HCT116 (cell line): ENCODE results near the gene MAN2B2. TPM values are rescaled to one million over a fixed set of nuclear protein-coding genes. Genes with fewer than 3 reads are reported as not detected.

Source experiments
- ATAC-seq: fragments of 200-7000 bp; cut with Tn5 transposase; 2 replicates; pipeline ENCODE4 v1.9.1; 2020; ENCODE audit warnings: mild to moderate bottlenecking, moderate library complexity
- BruUV-seq: library from RNA; stranded (reverse); fragments of 400-500 nt; replicated peaks from 2 replicates; lab custom pipeline; 2021; lab: Mats Ljungman, UMichigan
- CTCF ChIA-PET: fragments of 300-600 bp; sonication (Branson Sonifier 250); formaldehyde crosslinking; loops from one replicate; lab custom pipeline; 2021; ENCODE audit warnings: antibody characterized with exemption; lab: Charles Lee
- POLR2A ChIA-PET: fragments of 300-600, 350-600 bp; sonication (Branson Sonifier 250); formaldehyde crosslinking; loops from one replicate; lab custom pipeline; 2021; ENCODE audit warnings: antibody characterized with exemption; lab: Charles Lee
- RAD21 ChIA-PET, 2 experiments: fragments of 300-600 bp; sonication (Branson Sonifier 250); formaldehyde crosslinking; loops; one replicate each; lab custom pipeline; 2023; ENCODE audit warnings: low total read pairs in 2 of 2; ENCODE audit not compliant: uncharacterized antibody in 2 of 2, unreplicated experiment in 2 of 2, low non-redundant PET in 1 of 2; lab: Charles Lee
- DNase-seq: peaks from one replicate; pipeline ENCODE4 v3.0.0-alpha.2; 2010; ENCODE audit warnings: low read depth, low spot score
- H2AFZ ChIP-seq: fragments of 200-600 bp; shearing (Covaris generic), sonication (generic); 2 replicates; pipeline ENCODE4 v1.6.1; 2017; ENCODE audit warnings: low read depth, mixed run types, mixed read lengths, antibody characterized with exemption, low read length; ENCODE audit not compliant: poor library complexity, severe bottlenecking
- H3K27ac ChIP-seq: 2 replicates; pipeline ENCODE4 v1.5.1; 2012; ENCODE audit warnings: low read depth, low read length
- H3K27me3 ChIP-seq: fragments of 200-600 bp; sonication (generic); 2 replicates; pipeline ENCODE4 v1.6.1; 2016; ENCODE audit warnings: mixed run types, low read length, mixed read lengths; ENCODE audit not compliant: insufficient read depth
- H3K36me3 ChIP-seq, 2 experiments: fragments of 200-500 bp in 1 of 2; fragments of 200-600 bp in 1 of 2; sonication (Bioruptor generic) in 1 of 2; sonication (generic) in 1 of 2; 2 replicates each; pipeline versions ENCODE4 v1.5.1 to v1.6.1; 2014 to 2016; ENCODE audit warnings: low read length in 2 of 2, inconsistent platforms in 1 of 2, mixed read lengths in 1 of 2, mixed run types in 1 of 2; ENCODE audit not compliant: insufficient read depth in 2 of 2, control insufficient read depth in 1 of 2
- H3K4me1 ChIP-seq, 2 experiments: fragments of 200-600 bp in 1 of 2; sonication (generic) in 1 of 2; 2 replicates each; pipeline versions ENCODE4 v1.5.1 to v1.6.1; 2012 to 2017; ENCODE audit warnings: low read length in 2 of 2, inconsistent platforms in 1 of 2, mild to moderate bottlenecking in 1 of 2, mixed read lengths in 1 of 2, mixed run types in 1 of 2, moderate library complexity in 1 of 2; ENCODE audit not compliant: insufficient read depth in 2 of 2, control insufficient read depth in 1 of 2
- H3K4me2 ChIP-seq: fragments of 200-600 bp; sonication (generic); 2 replicates; pipeline ENCODE4 v1.6.1; 2017; ENCODE audit warnings: mixed run types, low read length, mixed read lengths
- H3K4me3 ChIP-seq, 2 experiments: fragments of 200-600 bp in 1 of 2; sonication (generic) in 1 of 2; replicated peaks in 1 of 2; 2 replicates each; pipeline ENCODE4 v1.5.1; 2011 to 2016; ENCODE audit warnings: low read length in 2 of 2, control low read depth in 1 of 2, low read depth in 1 of 2, mild to moderate bottlenecking in 1 of 2, mixed read lengths in 1 of 2, mixed run types in 1 of 2
- H3K79me2 ChIP-seq: fragments of 200-600 bp; sonication (generic); 2 replicates; pipeline ENCODE4 v1.6.1; 2017; ENCODE audit warnings: mild to moderate bottlenecking, mixed run types, low read length, moderate library complexity, mixed read lengths; ENCODE audit not compliant: insufficient read depth
- H3K9ac ChIP-seq: fragments of 200-600 bp; sonication (generic); 2 replicates; pipeline ENCODE4 v1.6.1; 2016; ENCODE audit warnings: low read length, mixed read lengths
- H3K9me2 ChIP-seq: fragments of 200-600 bp; sonication (generic), shearing (Covaris generic); 2 replicates; pipeline ENCODE4 v1.6.1; 2017; ENCODE audit warnings: mixed run types, mild to moderate bottlenecking, moderate library complexity; ENCODE audit not compliant: insufficient read depth
- H3K9me3 ChIP-seq, 2 experiments: fragments of 200-500 bp in 1 of 2; fragments of 200-600 bp in 1 of 2; sonication (Bioruptor generic) in 1 of 2; sonication (generic) in 1 of 2; 2 replicates each; pipeline ENCODE4 v1.6.1; 2014 to 2017; ENCODE audit warnings: low read length in 2 of 2, mixed read lengths in 2 of 2, inconsistent platforms in 1 of 2, low read depth in 1 of 2, mild to moderate bottlenecking in 1 of 2, mixed run types in 1 of 2, moderate library complexity in 1 of 2; ENCODE audit not compliant: control insufficient read depth in 1 of 2, insufficient read depth in 1 of 2
- H4K20me1 ChIP-seq: fragments of 200-600 bp; sonication (generic), shearing (Covaris generic); 2 replicates; pipeline ENCODE4 v1.6.1; 2017; ENCODE audit warnings: mixed run types, mild to moderate bottlenecking, moderate library complexity; ENCODE audit not compliant: insufficient read depth
- CBX3 ChIP-seq: IDR thresholded peaks from 2 replicates; pipeline ENCODE4 v1.6.1; 2012; ENCODE audit warnings: low read depth
- EGR1 ChIP-seq: IDR thresholded peaks from 2 replicates; pipeline ENCODE4 v1.6.1; 2012; ENCODE audit warnings: low read depth
- ELF1 ChIP-seq: IDR thresholded peaks from 2 replicates; pipeline ENCODE4 v1.6.1; 2012; ENCODE audit warnings: low read depth, borderline replicate concordance
- EZH2 ChIP-seq: fragments of 200-600 bp; sonication (generic); IDR thresholded peaks from 2 replicates; pipeline ENCODE4 v1.6.1; 2017; ENCODE audit warnings: antibody characterized with exemption, mixed run types
- EZH2phosphoT487 ChIP-seq: fragments of 200-600 bp; IDR thresholded peaks from 2 replicates; pipeline ENCODE4 v1.6.1; 2018; ENCODE audit warnings: antibody characterized with exemption, borderline replicate concordance
- FOSL1 ChIP-seq: IDR thresholded peaks from 2 replicates; pipeline ENCODE4 v1.6.1; 2012; ENCODE audit warnings: low read depth
- JUND ChIP-seq: IDR thresholded peaks from 2 replicates; pipeline ENCODE4 v1.6.1; 2012
- MAX ChIP-seq: IDR thresholded peaks from 2 replicates; pipeline ENCODE4 v1.6.1; 2012
- POLR2A ChIP-seq: IDR thresholded peaks from 2 replicates; pipeline ENCODE4 v1.7.0; 2011; ENCODE audit warnings: borderline replicate concordance; ENCODE audit not compliant: insufficient read depth, insufficient read length; ENCODE audit errors: extremely low read depth
- POLR2AphosphoS5 ChIP-seq: IDR thresholded peaks from 2 replicates; pipeline ENCODE4 v1.6.1; 2011; ENCODE audit warnings: mild to moderate bottlenecking, low read depth, low read length, moderate library complexity
- SIN3A ChIP-seq: IDR thresholded peaks from 2 replicates; pipeline ENCODE4 v1.6.1; 2012; ENCODE audit warnings: low read depth
- SP1 ChIP-seq: IDR thresholded peaks from 2 replicates; pipeline ENCODE4 v1.6.1; 2012; ENCODE audit warnings: low read depth
- SRF ChIP-seq: IDR thresholded peaks from 2 replicates; pipeline ENCODE4 v1.6.1; 2012; ENCODE audit warnings: low read depth
- YY1 ChIP-seq: IDR thresholded peaks from 2 replicates; pipeline ENCODE4 v1.6.1; 2011; ENCODE audit warnings: low read length, low read depth, moderate library complexity, mild to moderate bottlenecking; ENCODE audit not compliant: insufficient replicate concordance; ENCODE audit errors: extremely low read depth
- ZBTB33 ChIP-seq: IDR thresholded peaks from 2 replicates; pipeline ENCODE4 v1.6.1; 2011; ENCODE audit warnings: mild to moderate bottlenecking, low read length, moderate library complexity; ENCODE audit not compliant: insufficient replicate concordance; ENCODE audit errors: extremely low read depth
- ZNF274 ChIP-seq: fragments of 200-500 bp; sonication (Bioruptor generic); IDR thresholded peaks from 2 replicates; pipeline ENCODE4 v1.6.1; 2014; ENCODE audit warnings: mild to moderate bottlenecking, low read depth, low read length, inconsistent platforms
- intact Hi-C: fragments of 100-400 bp; cut with micrococcal nuclease; formaldehyde crosslinking; loops from 2 replicates; pipeline ENCODE4 v1.10.0; 2022
- total RNA-seq: library from RNA; stranded (reverse); gene quantifications from one replicate; pipeline ENCODE4 v1.2.1, GENCODE V29; 2021; ENCODE audit not compliant: unreplicated experiment
- TF ChIP-seq, protein P1 (sequence below), 3 experiments: fragments of 200-600 bp in 1 of 3; sonication (generic) in 1 of 3; IDR thresholded peaks in 2 of 3; conservative IDR thresholded peaks in 1 of 3; 2 replicates each; pipeline ENCODE4 v1.5.1; 2012 to 2017; ENCODE audit warnings: low read depth in 2 of 3, low read length in 2 of 3, antibody characterized with exemption in 1 of 3, borderline replicate concordance in 1 of 3, control low read depth in 1 of 3, mild to moderate bottlenecking in 1 of 3, mixed read lengths in 1 of 3, mixed run types in 1 of 3, moderate library complexity in 1 of 3; ENCODE audit not compliant: insufficient read depth in 1 of 3
- TF ChIP-seq, protein P2 (sequence below): IDR thresholded peaks from 2 replicates; pipeline ENCODE4 v1.6.1; 2012

The MAN2B2 gene
- total RNA-seq, 1 experiment from 2014 or later = 18.0 TPM

DNA sequence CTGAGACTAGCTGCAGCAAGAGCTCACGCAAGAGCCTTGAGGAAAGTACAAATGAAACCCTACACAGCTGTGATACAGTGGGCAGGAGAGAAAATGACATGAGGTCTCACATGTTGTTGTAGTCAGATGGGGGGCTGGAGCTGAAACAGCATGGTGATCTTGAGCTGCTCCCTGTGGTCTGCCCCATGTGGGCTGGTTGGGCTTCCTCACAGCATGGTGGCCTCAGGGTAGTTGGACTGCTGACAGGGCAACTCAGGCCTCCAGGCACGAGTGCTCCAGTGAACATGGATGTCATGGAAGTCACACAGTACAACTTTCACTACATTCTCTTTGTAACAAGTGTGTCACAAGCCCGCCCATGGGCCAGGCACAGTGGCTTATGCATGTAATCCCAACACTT is 3.4 kb upstream of the MAN2B2 start:
- H3K79me2 ChIP-seq = peaks cover 7% of the 10 kb centered on the region; the same call in 1 of the 2 replicates
- no peaks in the 10 kb centered on the region for H4K20me1 ChIP-seq
- no peak overlapping the region for H3K4me2 ChIP-seq
- H3K4me1 ChIP-seq = peaks cover 18 to 39% of the 10 kb centered on the region in 2 experiments
- no peak for TF ChIP-seq POLR2A
- TF ChIP-seq JUND = no peak
- TF ChIP-seq, protein P1, sequence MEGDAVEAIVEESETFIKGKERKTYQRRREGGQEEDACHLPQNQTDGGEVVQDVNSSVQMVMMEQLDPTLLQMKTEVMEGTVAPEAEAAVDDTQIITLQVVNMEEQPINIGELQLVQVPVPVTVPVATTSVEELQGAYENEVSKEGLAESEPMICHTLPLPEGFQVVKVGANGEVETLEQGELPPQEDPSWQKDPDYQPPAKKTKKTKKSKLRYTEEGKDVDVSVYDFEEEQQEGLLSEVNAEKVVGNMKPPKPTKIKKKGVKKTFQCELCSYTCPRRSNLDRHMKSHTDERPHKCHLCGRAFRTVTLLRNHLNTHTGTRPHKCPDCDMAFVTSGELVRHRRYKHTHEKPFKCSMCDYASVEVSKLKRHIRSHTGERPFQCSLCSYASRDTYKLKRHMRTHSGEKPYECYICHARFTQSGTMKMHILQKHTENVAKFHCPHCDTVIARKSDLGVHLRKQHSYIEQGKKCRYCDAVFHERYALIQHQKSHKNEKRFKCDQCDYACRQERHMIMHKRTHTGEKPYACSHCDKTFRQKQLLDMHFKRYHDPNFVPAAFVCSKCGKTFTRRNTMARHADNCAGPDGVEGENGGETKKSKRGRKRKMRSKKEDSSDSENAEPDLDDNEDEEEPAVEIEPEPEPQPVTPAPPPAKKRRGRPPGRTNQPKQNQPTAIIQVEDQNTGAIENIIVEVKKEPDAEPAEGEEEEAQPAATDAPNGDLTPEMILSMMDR (IDR thresholded peaks at IDR 0.05 in 2 of 3, conservative IDR thresholded peaks at IDR 0.05 in 1 of 3; ENCODE audit: borderline replicate concordance in 1 of 3, insufficient read depth in 1 of 3, low read depth in 2 of 3, low read length in 2 of 3) = no peak
- TF ChIP-seq EGR1 = no peak
- TF ChIP-seq SP1 = no peak
- TF ChIP-seq ZBTB33 = no peak
- TF ChIP-seq YY1 = no peak
- no peak for TF ChIP-seq EZH2
- no peak for TF ChIP-seq EZH2phosphoT487
- no peak for TF ChIP-seq SIN3A
- TF ChIP-seq MAX = no peak
- TF ChIP-seq CBX3 = no peak
- no peak for TF ChIP-seq ELF1
- TF ChIP-seq POLR2AphosphoS5 = no peak
- TF ChIP-seq SRF = no peak
- TF ChIP-seq ZNF274 = no peak
- TF ChIP-seq FOSL1 = no peak
- TF ChIP-seq, protein P2, sequence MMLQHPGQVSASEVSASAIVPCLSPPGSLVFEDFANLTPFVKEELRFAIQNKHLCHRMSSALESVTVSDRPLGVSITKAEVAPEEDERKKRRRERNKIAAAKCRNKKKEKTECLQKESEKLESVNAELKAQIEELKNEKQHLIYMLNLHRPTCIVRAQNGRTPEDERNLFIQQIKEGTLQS = no peak
- DNase-seq (no peak), ATAC-seq (no peak)
- H3K4me3 ChIP-seq = no peak overlapping the region
- POLR2A ChIA-PET = no interaction called here
- no peak overlapping the region for H3K27ac ChIP-seq
- no peaks in the 10 kb centered on the region for H3K27me3 ChIP-seq
- BruUV-seq = no TSS peak
- no peak overlapping the region for H3K9ac ChIP-seq
- H2AFZ ChIP-seq = no peak overlapping the region
- H3K36me3 ChIP-seq = no peaks in the 10 kb centered on the region
- intact Hi-C loops = no loop called here
- peaks cover 0 to 8% of the 10 kb centered on the region in 2 experiments; a peak in 1 of 4 replicates for H3K9me3 ChIP-seq
- no peaks in the 10 kb centered on the region for H3K9me2 ChIP-seq
- CTCF ChIA-PET = no interaction called here
- RAD21 ChIA-PET = no interaction called here
